Hair follicle dermal papilla cell (primary cell): Measurements from ENCODE around the gene PLA2G7. TPM values are rescaled to one million over a fixed set of nuclear protein-coding genes. Genes with fewer than 3 reads are reported as not detected.

ENCODE experiments used
- total RNA-seq: library from RNA; depleted of rRNA; stranded (reverse); fragments of >200 nt; gene quantifications from 2 replicates; pipeline ENCODE4 v1.2.3, GENCODE V29; 2012

Gene PLA2G7
- not detected in 2 replicates for total RNA-seq

GRCh38 chr6:46734867-46735719 lies at the start of gene PLA2G7:
TSS of gene PLA2G7 (minus strand) at chr6:46735375. CDS start at chr6:46722891, 12,484 bp downstream.

DNA sequence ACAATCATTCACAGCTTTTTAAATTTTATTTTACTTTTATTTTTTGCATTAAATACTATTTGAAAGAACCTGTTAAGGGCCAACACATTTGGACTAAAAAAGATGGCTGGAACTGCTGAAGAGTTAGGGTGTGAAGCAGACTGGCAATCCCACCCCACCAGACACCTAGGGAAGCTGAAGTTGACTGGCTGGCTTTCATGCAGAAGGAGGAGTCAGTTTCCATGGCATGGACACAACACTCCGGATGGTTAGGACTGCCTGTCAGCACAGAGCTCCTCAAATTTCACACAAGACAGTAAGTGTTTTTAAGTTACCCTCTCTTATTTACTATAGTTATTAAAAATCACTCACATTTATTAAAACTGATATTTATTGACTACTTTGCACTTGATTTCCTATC lies 11.5 kb upstream of the PLA2G7 start, which contains the start of gene ANKRD66:
ANKRD66 (plus strand) TSS at position 238 of the 400 bp plus-strand sequence. CDS start 5,016 bp downstream, outside the sequence.

GRCh38 chr6:46687619-46688097 lies 47.5 kb downstream of the PLA2G7 start, which contains the start of gene TDRD6:
TSS of gene TDRD6 (plus strand) at chr6:46687885. CDS start at chr6:46688129, 244 bp downstream.

Other genes starting within 250 kb of the PLA2G7 start
- 22.7 and 37.2 TPM in 2 replicates for gene RCAN2, start 243.9 kb downstream of the PLA2G7 start, total RNA-seq
- gene CYP39A1, start 82.6 kb downstream of the PLA2G7 start, total RNA-seq = 4.4 and 4.5 TPM in 2 replicates
- gene SLC25A27, start 82.4 kb downstream of the PLA2G7 start, total RNA-seq = 8.4 and 9.1 TPM in 2 replicates
- 0.12 and 0.16 TPM in 2 replicates for gene TDRD6, start 47.5 kb downstream of the PLA2G7 start, total RNA-seq
- not detected in 2 replicates for gene ANKRD66, start 11.6 kb upstream of the PLA2G7 start, total RNA-seq
- gene MEP1A, start 58.0 kb upstream of the PLA2G7 start, total RNA-seq = not detected in 2 replicates
- under 0.01 TPM in 2 replicates for gene ADGRF5, start 186.6 kb upstream of the PLA2G7 start, total RNA-seq